ENCODE results near the gene NDUFB10. TPM values are rescaled to one million over a fixed set of nuclear protein-coding genes. Genes with fewer than 3 reads are reported as not detected.
A peak's percentile ranks its signal among the peaks of the same experiment; 100 is the strongest.

NDUFB10 gene
- total and polyA plus RNA-seq, 7 experiments from 2014 or later, result 40.0 to 180 (median 72.9) TPM

GRCh38 chr16:1944612-1945199, 14.6 kb upstream of the NDUFB10 start:
- H3K4me3 Mint-ChIP-seq, result peak overlapping the region; percentile 58 to 90 (median 78)
- DNase-seq (no peak), ATAC-seq (no peak)
- Histone ChIP-seq H3K4me3 (ENCODE audit: low read length) (no peak overlapping the region), H3K36me3 (ENCODE audit: control insufficient read depth in 2 of 3, insufficient read depth in 3 of 3, low read length in 3 of 3) (peaks cover 0 to 9% (median 0%) of the 10 kb centered on the region in 3 experiments), H3K27me3 (ENCODE audit: control insufficient read depth in 2 of 2, insufficient read depth in 2 of 2, low read length in 2 of 2) (no peaks in the 10 kb centered on the region), H3K4me1 (ENCODE audit: control insufficient read depth in 2 of 2, insufficient read depth in 2 of 2, low read length in 2 of 2) (peaks cover 6 to 7% of the 10 kb centered on the region in 2 donors), H3K9me3 (ENCODE audit: control insufficient read depth in 2 of 3, low read length in 3 of 3) (no peaks in the 10 kb centered on the region), H3K27ac (ENCODE audit: low read depth, low read length) (no peak overlapping the region)
- H3K4me1 Mint-ChIP-seq, result peaks cover 4 to 24% (median 9%) of the 10 kb centered on the region in 7 donors
- H3K9me3 Mint-ChIP-seq, result no peaks in the 10 kb centered on the region
- intact Hi-C loops (cut with micrococcal nuclease), result loop anchor here in 1 of 2 donors (5.0 to 10.0 kb wide), 5 partner anchors 240 to 637 kb away; partner anchors contain the start of genes CRAMP1, IFT140, MAPK8IP3 and TELO2
- ChIA-PET CTCF (interaction anchor here (1.1 kb wide), 1 partner anchor 21 kb away, joined by 4 read pairs; the partner anchor contains the start of gene RNF151), POLR2A (interaction anchor here (0.7 to 5.0 kb wide), 3 partner anchors 16 to 211 kb away, joined by 4 to 52 read pairs (median 7); partner anchors contain the start of genes RPS2 and TRAF7)
- no peaks in the 10 kb centered on the region for H3K36me3 Mint-ChIP-seq
- no peaks in the 10 kb centered on the region for H3K27me3 Mint-ChIP-seq
- peak overlapping the region in 3 of 9 donors; percentile 40 to 62 (median 41) for H3K27ac Mint-ChIP-seq

- Mint-ChIP-seq H3K9me3 (no peaks in the 10 kb centered on the region), H3K4me3 (no peak overlapping the region), H3K36me3 (no peaks in the 10 kb centered on the region), H3K27ac (peak overlapping the region in 1 of 9 donors; percentile 26), H3K4me1 (peaks cover 4 to 24% (median 9%) of the 10 kb centered on the region in 7 donors), H3K27me3 (no peaks in the 10 kb centered on the region)
- POLR2A ChIA-PET, result interaction anchor here (0.6 to 1.0 kb wide), 3 partner anchors 19 to 210 kb away, joined by 3 to 4 read pairs (median 3); partner anchors contain the start of genes RPS2 and TRAF7
- intact Hi-C loops (cut with micrococcal nuclease), result loop anchor here in 1 of 2 donors (10.0 kb wide), 2 partner anchors 241 to 521 kb away; partner anchors contain the start of genes MAPK8IP3 and UQCC4
- Histone ChIP-seq H3K9me3 (ENCODE audit: control insufficient read depth in 2 of 3, low read length in 3 of 3) (no peaks in the 10 kb centered on the region), H3K27ac (ENCODE audit: low read depth, low read length) (no peak overlapping the region), H3K27me3 (ENCODE audit: control insufficient read depth in 2 of 2, insufficient read depth in 2 of 2, low read length in 2 of 2) (no peaks in the 10 kb centered on the region), H3K4me3 (ENCODE audit: low read length) (no peak overlapping the region), H3K4me1 (ENCODE audit: control insufficient read depth in 2 of 2, insufficient read depth in 2 of 2, low read length in 2 of 2) (peaks cover 6 to 7% of the 10 kb centered on the region in 2 donors), H3K36me3 (ENCODE audit: control insufficient read depth in 2 of 3, insufficient read depth in 3 of 3, low read length in 3 of 3) (peaks cover 0 to 2% (median 0%) of the 10 kb centered on the region in 3 experiments)
- CTCF ChIA-PET, result no interaction called here
- ATAC-seq (no peak), DNase-seq (no peak)
These were observed 13.6 kb upstream of the NDUFB10 start for GRCh38 chr16:1945559-1946391.

DNA sequence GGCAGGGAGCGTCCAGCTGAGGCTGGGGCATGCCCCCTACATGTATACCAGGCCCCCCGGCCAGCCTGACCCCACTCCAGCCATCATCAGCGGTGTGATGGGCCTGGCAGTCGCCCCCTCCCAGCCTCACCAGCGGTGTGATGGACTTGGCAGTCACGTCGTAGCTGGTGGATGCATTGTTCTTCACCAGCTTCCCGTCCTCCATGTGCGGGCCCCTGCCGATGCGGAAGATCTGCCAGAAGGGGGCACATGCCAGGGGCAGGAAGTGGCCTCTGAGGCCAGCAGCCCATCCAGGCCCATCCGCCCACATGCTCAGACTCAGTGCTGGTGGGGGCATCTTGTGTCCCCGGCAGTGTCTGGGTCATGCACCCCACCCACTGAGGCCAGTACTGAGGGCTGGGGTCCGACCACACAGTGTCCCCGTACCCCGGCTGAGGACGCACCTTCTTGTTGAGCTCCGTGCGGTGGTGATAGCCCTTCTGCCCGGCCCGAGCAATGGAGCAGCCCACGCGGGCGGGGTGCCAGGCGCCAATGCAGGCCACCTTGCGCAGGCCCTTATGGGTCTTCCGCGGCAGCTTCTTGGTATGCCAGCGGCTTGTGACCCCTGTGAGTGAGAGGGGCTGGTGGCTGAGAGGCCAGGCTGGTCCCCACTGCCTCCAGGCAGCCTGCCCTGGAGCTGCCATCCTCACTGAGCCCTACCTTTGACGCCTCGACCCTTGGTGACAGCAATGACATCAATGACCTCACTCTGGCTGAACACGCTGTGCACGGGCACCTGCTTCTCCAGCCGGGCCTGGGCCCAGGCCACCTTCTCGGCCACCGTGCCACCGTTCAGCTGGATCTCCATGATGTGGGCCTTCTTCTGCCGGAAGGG, 12.6 kb upstream of the NDUFB10 start:
- Histone ChIP-seq H3K4me3 (ENCODE audit: low read length) (no peak overlapping the region), H3K9me3 (ENCODE audit: control insufficient read depth in 2 of 3, low read length in 3 of 3) (no peaks in the 10 kb centered on the region), H3K27ac (ENCODE audit: low read depth, low read length) (no peak overlapping the region), H3K4me1 (ENCODE audit: control insufficient read depth in 2 of 2, insufficient read depth in 2 of 2, low read length in 2 of 2) (peaks cover 6 to 7% of the 10 kb centered on the region in 2 donors), H3K27me3 (ENCODE audit: control insufficient read depth in 2 of 2, insufficient read depth in 2 of 2, low read length in 2 of 2) (no peaks in the 10 kb centered on the region), H3K36me3 (ENCODE audit: control insufficient read depth in 2 of 3, insufficient read depth in 3 of 3, low read length in 3 of 3) (no peaks in the 10 kb centered on the region)
- Mint-ChIP-seq H3K36me3 (no peaks in the 10 kb centered on the region), H3K4me1 (peaks cover under 1 to 19% (median 9%) of the 10 kb centered on the region in 7 donors), H3K27ac (no peak overlapping the region), H3K27me3 (no peaks in the 10 kb centered on the region), H3K9me3 (no peaks in the 10 kb centered on the region), H3K4me3 (no peak overlapping the region)
- POLR2A ChIA-PET, result interaction anchor here (0.5 to 1.0 kb wide), 3 partner anchors 18 to 48 kb away, joined by 3 read pairs; partner anchors contain the start of gene RPS2
- no peak for DNase-seq
- no peak for ATAC-seq
- CTCF ChIA-PET, result no interaction called here
- intact Hi-C loops (cut with micrococcal nuclease), result loop anchor here in 1 of 2 donors (10.0 kb wide), 2 partner anchors 242 to 522 kb away; partner anchors contain the start of genes MAPK8IP3 and UQCC4

DNA sequence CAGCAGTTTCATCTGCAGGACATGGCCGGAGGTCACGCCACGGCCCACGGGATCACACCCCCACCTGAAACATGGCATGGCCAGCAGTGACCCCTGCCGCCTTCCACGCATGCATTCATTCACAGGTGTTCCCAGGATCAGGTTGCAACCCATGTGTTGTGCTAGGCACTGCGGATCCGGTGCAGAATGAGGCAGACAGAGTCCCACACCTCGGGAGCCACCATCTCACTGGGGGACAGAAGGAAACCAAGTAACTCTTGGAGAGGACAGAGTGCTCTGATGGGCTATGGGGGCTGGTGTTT, 12.0 kb upstream of the NDUFB10 start:
- Mint-ChIP-seq H3K4me1 (peaks cover 0 to 13% (median 5%) of the 10 kb centered on the region in 7 donors), H3K36me3 (no peaks in the 10 kb centered on the region), H3K27ac (no peak overlapping the region), H3K27me3 (peaks cover 0 to 2% (median 0%) of the 10 kb centered on the region in 5 donors), H3K4me3 (no peak overlapping the region), H3K9me3 (no peaks in the 10 kb centered on the region)
- ChIA-PET CTCF (no interaction called here), POLR2A (interaction anchor here (0.5 kb wide), 1 partner anchor 25 kb away, joined by 3 read pairs; no protein-coding TSS in a partner anchor)
- H3K4me1 ChIP-seq (ENCODE audit: control insufficient read depth in 2 of 2, insufficient read depth in 2 of 2, low read length in 2 of 2), result peaks cover under 1 to 3% of the 10 kb centered on the region in 2 donors
- intact Hi-C loops (cut with micrococcal nuclease), result loop anchor here in 1 of 2 donors (10.0 kb wide), 2 partner anchors 243 to 523 kb away; partner anchors contain the start of genes MAPK8IP3 and UQCC4
- DNase-seq, result no peak
- H3K27ac ChIP-seq (ENCODE audit: low read depth, low read length), result no peak overlapping the region
- no peak for ATAC-seq
- H3K36me3 ChIP-seq (ENCODE audit: control insufficient read depth in 2 of 3, insufficient read depth in 3 of 3, low read length in 3 of 3), result no peaks in the 10 kb centered on the region
- H3K27me3 ChIP-seq (ENCODE audit: control insufficient read depth in 2 of 2, insufficient read depth in 2 of 2, low read length in 2 of 2), result no peaks in the 10 kb centered on the region
- no peaks in the 10 kb centered on the region for H3K9me3 ChIP-seq (ENCODE audit: control insufficient read depth in 2 of 3, low read length in 3 of 3)
- no peak overlapping the region for H3K4me3 ChIP-seq (ENCODE audit: low read length)

GRCh38 chr16:1949507-1949906, 9.8 kb upstream of the NDUFB10 start:
- H3K36me3 Mint-ChIP-seq, result no peaks in the 10 kb centered on the region
- H3K36me3 ChIP-seq (ENCODE audit: control insufficient read depth in 2 of 3, insufficient read depth in 3 of 3, low read length in 3 of 3), result no peaks in the 10 kb centered on the region
- H3K4me3 Mint-ChIP-seq, result no peak overlapping the region
- H3K4me1 ChIP-seq (ENCODE audit: control insufficient read depth in 2 of 2, insufficient read depth in 2 of 2, low read length in 2 of 2), result no peaks in the 10 kb centered on the region
- POLR2A ChIA-PET, result interaction anchor here (0.6 to 0.8 kb wide), 3 partner anchors 11 to 222 kb away, joined by 3 to 8 read pairs (median 4); no protein-coding TSS in a partner anchor
- H3K9me3 ChIP-seq (ENCODE audit: control insufficient read depth in 2 of 3, low read length in 3 of 3), result no peaks in the 10 kb centered on the region
- ATAC-seq (no peak), DNase-seq (no peak)
- CTCF ChIA-PET, result no interaction called here
- no peak overlapping the region for H3K4me3 ChIP-seq (ENCODE audit: low read length)
- peaks cover 0 to 2% (median 0%) of the 10 kb centered on the region in 5 donors for H3K27me3 Mint-ChIP-seq
- H3K27ac Mint-ChIP-seq, result no peak overlapping the region
- H3K27me3 ChIP-seq (ENCODE audit: control insufficient read depth in 2 of 2, insufficient read depth in 2 of 2, low read length in 2 of 2), result no peaks in the 10 kb centered on the region
- H3K9me3 Mint-ChIP-seq, result no peaks in the 10 kb centered on the region
- H3K4me1 Mint-ChIP-seq, result peaks cover 0 to 3% (median 2%) of the 10 kb centered on the region in 7 donors
- no peak overlapping the region for H3K27ac ChIP-seq (ENCODE audit: low read depth, low read length)
- intact Hi-C loops (cut with micrococcal nuclease), result loop anchor here in 1 of 2 donors (10.0 kb wide), 2 partner anchors 245 to 525 kb away; partner anchors contain the start of genes MAPK8IP3 and UQCC4

DNA sequence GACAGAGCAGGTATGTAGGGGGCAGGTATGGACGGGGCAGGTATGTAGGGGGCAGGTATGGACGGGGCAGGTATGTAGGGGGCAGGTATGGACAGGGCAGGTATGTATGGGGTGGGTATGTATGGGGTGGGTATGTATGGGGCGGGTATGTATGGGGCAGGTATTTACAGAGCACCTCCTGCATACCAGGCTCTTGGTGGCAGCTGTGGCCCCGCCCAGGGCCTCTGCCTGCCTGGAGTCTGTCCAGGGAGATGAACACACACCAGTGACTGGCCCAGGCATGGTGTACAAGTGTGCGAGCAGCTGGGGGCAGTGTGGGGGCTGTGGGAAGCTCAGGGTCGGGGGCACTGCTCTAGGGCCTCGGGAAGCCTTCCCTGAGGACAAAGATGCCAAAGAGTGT, 9.3 kb upstream of the NDUFB10 start:
- no peaks in the 10 kb centered on the region for H3K9me3 ChIP-seq (ENCODE audit: control insufficient read depth in 2 of 3, low read length in 3 of 3)
- intact Hi-C loops (cut with micrococcal nuclease), result no loop called here
- H3K4me1 ChIP-seq (ENCODE audit: control insufficient read depth in 2 of 2, insufficient read depth in 2 of 2, low read length in 2 of 2), result no peaks in the 10 kb centered on the region
- CTCF ChIA-PET, result no interaction called here
- H3K27me3 Mint-ChIP-seq, result peaks cover 0 to 2% (median 0%) of the 10 kb centered on the region in 5 donors
- DNase-seq, result no peak
- no peaks in the 10 kb centered on the region for H3K4me1 Mint-ChIP-seq
- no peaks in the 10 kb centered on the region for H3K27me3 ChIP-seq (ENCODE audit: control insufficient read depth in 2 of 2, insufficient read depth in 2 of 2, low read length in 2 of 2)
- no peak overlapping the region for H3K4me3 Mint-ChIP-seq
- no peaks in the 10 kb centered on the region for H3K9me3 Mint-ChIP-seq
- H3K36me3 ChIP-seq (ENCODE audit: control insufficient read depth in 2 of 3, insufficient read depth in 3 of 3, low read length in 3 of 3), result no peaks in the 10 kb centered on the region
- H3K4me3 ChIP-seq (ENCODE audit: low read length), result no peak overlapping the region
- POLR2A ChIA-PET, result interaction anchor here (0.6 to 2.3 kb wide), 2 partner anchors 11 to 15 kb away, joined by 3 to 8 read pairs; partner anchors contain the start of gene RPS2
- H3K27ac Mint-ChIP-seq, result no peak overlapping the region
- ATAC-seq, result no peak
- H3K27ac ChIP-seq (ENCODE audit: low read depth, low read length), result no peak overlapping the region
- H3K36me3 Mint-ChIP-seq, result no peaks in the 10 kb centered on the region

Data from naive thymus-derived CD4-positive, alpha-beta T cell (primary cell).